Bronchial epithelial cell (primary cell): ENCODE measurements around the gene SMAD3. TPM values are rescaled to one million over a fixed set of nuclear protein-coding genes. Genes with fewer than 3 reads are reported as not detected.

Experiments used
- DNase-seq: peaks from one replicate; pipeline ENCODE4 v3.0.0-alpha.2; 2010; ENCODE audit warnings: low read depth
- FAIRE-seq: peaks from 2 replicates; lab custom pipeline; 2011; peaks lifted over from hg19 to GRCh38; lab: Jason Lieb, UNC
- H3K27me3 ChIP-seq: 2 replicates; pipeline ENCODE4 v1.5.1; 2011; ENCODE audit warnings: low read length; ENCODE audit not compliant: control insufficient read depth, insufficient read depth
- H3K36me3 ChIP-seq: 2 replicates; pipeline ENCODE4 v1.5.1; 2011; ENCODE audit warnings: low read length; ENCODE audit not compliant: control insufficient read depth, insufficient read depth
- H3K4me3 ChIP-seq: 2 replicates; pipeline ENCODE4 v1.5.1; 2011; ENCODE audit warnings: mild to moderate bottlenecking, low read depth, low read length, control low read depth
- total RNA-seq: library from RNA; depleted of rRNA; stranded (reverse); fragments of >200 nt; gene quantifications from 2 replicates; pipeline ENCODE4 v1.2.1, GENCODE V29; 2014
- TF ChIP-seq, protein P1 (sequence below): IDR thresholded peaks from 2 replicates; pipeline ENCODE4 v1.5.1; 2011; ENCODE audit warnings: mild to moderate bottlenecking, moderate library complexity, low read length, control low read depth, inconsistent platforms; ENCODE audit not compliant: insufficient read depth, severe bottlenecking

The SMAD3 gene
- total RNA-seq, 1 donor from 2014 or later, result 9.5 TPM

DNA sequence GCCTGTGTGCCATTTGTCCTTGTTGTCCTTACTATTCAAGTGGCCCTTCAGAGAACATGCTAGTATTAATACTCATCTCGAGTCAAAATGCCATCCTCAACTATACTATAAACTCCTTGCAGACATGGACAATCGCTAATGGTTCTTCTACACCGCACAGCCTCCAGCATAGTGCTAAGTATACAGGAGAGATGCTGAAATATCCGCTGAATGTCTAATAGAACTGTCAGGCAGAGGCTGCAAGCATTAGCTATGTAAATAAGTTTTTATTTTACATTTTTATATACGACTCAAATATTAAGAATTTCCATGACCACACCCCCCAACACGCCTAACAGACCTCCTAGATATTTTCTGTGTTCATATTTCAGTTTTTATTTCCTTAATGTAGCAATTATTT lies 149.7 kb downstream of the SMAD3 start:
- no peak for FAIRE-seq
- Histone ChIP-seq H3K36me3 (peaks cover under 1% of the 10 kb centered on the region), H3K4me3 (no peak overlapping the region), H3K27me3 (no peaks in the 10 kb centered on the region)
- TF ChIP-seq, protein P1, sequence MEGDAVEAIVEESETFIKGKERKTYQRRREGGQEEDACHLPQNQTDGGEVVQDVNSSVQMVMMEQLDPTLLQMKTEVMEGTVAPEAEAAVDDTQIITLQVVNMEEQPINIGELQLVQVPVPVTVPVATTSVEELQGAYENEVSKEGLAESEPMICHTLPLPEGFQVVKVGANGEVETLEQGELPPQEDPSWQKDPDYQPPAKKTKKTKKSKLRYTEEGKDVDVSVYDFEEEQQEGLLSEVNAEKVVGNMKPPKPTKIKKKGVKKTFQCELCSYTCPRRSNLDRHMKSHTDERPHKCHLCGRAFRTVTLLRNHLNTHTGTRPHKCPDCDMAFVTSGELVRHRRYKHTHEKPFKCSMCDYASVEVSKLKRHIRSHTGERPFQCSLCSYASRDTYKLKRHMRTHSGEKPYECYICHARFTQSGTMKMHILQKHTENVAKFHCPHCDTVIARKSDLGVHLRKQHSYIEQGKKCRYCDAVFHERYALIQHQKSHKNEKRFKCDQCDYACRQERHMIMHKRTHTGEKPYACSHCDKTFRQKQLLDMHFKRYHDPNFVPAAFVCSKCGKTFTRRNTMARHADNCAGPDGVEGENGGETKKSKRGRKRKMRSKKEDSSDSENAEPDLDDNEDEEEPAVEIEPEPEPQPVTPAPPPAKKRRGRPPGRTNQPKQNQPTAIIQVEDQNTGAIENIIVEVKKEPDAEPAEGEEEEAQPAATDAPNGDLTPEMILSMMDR, result no peak
- DNase-seq, result no peak

DNA sequence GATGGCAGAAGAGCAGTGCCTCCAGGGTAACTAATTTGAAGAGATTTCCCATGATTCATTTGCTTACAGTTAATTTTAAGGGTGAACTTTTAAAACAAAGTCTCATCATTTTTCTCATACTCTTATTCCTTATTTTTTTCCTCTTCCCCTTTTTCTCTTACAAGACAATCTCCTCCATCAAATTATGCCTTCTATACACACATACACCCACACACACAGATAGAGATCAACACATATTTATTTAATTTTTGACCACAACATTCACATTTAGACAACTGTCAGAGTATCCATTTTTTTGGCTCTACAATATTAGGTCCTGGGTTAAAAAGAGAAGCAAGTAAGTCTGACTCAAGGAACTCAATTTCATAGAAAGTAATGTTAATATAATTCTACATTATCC lies 151.5 kb downstream of the SMAD3 start:
- Histone ChIP-seq H3K36me3 (peaks cover 2% of the 10 kb centered on the region), H3K27me3 (no peaks in the 10 kb centered on the region), H3K4me3 (no peak overlapping the region)
- no peak for DNase-seq
- TF ChIP-seq, protein P1, result no peak
- no peak for FAIRE-seq

DNA sequence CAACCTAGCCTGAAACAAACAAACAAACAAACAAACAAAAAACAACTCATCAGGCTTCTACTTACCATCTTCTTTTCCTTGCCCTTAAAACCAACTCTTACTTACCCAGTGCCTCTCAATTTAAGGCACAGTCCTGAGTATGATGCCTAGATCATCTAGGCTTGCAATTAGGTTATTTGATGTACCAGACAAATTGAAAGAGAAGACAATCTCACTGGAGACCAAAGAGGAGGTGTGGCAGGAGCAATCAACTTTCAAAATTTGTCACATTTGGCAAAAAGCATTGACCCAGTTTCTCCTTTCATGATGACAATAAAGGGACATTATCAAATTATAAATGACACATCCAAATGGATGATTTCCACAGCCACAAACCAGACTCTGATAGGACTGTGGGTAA lies 153.0 kb downstream of the SMAD3 start:
- peaks cover 2% of the 10 kb centered on the region for H3K36me3 ChIP-seq
- no peak overlapping the region for H3K4me3 ChIP-seq
- FAIRE-seq (no peak), DNase-seq (no peak)
- TF ChIP-seq, protein P1, result no peak
- H3K27me3 ChIP-seq, result no peaks in the 10 kb centered on the region

DNA sequence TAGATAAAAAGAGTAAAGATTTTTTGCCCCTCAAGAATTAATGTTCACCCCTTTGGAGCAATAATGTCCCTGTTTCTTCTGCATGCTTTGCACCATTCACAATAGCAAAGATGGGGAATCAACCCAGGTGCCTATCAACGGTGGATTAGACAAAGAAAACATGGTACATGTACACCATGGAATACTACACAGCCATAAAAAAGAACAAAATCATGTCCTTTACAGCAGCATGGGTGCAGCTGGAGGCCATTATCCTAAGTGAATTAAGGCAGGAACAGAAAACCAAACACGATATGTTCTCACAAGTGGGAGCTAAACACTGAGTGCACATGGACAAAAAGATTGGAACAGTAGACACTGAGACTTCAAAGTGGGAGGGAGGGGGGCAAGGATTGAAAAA lies 153.9 kb downstream of the SMAD3 start:
- Histone ChIP-seq H3K27me3 (no peaks in the 10 kb centered on the region), H3K36me3 (peaks cover 2% of the 10 kb centered on the region), H3K4me3 (no peak overlapping the region)
- TF ChIP-seq, protein P1, result no peak
- no peak for DNase-seq
- no peak for FAIRE-seq

DNA sequence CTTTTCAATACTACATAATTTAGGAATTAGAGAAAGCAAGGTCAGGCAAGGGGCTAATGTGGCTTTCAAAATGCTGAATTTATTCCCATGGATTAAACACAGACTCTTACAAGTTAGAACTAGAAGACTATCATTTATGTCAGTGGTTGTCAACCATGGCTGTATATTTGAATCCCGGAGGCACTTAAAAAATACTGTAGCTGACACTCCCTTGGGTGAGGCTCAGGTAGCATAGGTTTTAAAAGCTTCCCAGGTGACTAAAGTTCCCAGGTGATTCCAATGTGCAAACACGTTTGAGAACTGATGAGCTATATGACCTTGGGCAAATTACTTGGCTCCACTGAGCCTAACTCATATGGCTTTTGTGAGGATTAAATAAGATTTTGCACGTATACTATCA lies 159.5 kb downstream of the SMAD3 start:
- H3K27me3 ChIP-seq, result no peaks in the 10 kb centered on the region
- H3K4me3 ChIP-seq, result no peak overlapping the region
- peaks cover 2% of the 10 kb centered on the region for H3K36me3 ChIP-seq
- peak; percentile 96 for DNase-seq
- no peak for FAIRE-seq
- TF ChIP-seq, protein P1, result no peak

DNA sequence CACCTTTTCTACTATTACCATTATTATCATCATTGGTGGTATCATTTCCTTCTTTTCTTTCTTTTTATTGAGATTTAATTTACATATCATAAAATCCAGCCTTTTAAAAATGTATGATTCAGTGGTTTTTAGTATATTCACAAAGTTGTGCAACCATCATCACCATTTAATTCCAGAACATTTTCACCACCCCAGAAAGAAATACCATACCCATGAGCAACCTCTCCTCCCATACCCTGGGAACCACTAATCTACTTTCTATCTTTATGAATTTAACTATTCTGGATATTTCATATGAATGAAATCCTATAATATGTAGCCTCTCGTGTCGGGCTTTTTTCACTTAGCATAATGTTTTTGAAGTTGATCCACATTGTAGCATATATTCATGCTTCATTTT lies 159.9 kb downstream of the SMAD3 start:
- TF ChIP-seq, protein P1, result no peak
- DNase-seq (peak; percentile 87), FAIRE-seq (no peak)
- Histone ChIP-seq H3K4me3 (no peak overlapping the region), H3K36me3 (no peaks in the 10 kb centered on the region), H3K27me3 (no peaks in the 10 kb centered on the region)
